GM23338 (cell line): ENCODE results near the gene TBC1D5. TPM values are rescaled to one million over a fixed set of nuclear protein-coding genes. Genes with fewer than 3 reads are reported as not detected.

Source experiments
- ATAC-seq: fragments of 200-7000 bp; cut with Tn5 transposase; 3 replicates; pipeline ENCODE4 v1.9.1; 2020
- DNase-seq: peaks from one replicate; pipeline ENCODE4 v3.0.0-alpha.2; 2015; ENCODE audit warnings: low spot score
- H2AFZ ChIP-seq: fragments of 200-600 bp; sonication (generic); 2 replicates; pipeline ENCODE4 v1.8.0; 2016; ENCODE audit warnings: antibody characterized with exemption, mild to moderate bottlenecking, moderate library complexity
- H3F3A ChIP-seq: fragments of 200-600 bp; sonication (generic); replicated peaks from 2 replicates; pipeline ENCODE4 v1.8.0; 2017; ENCODE audit warnings: antibody characterized with exemption, mixed run types, low read depth
- H3K27ac ChIP-seq: fragments of 200-600 bp; sonication (generic); 2 replicates; pipeline ENCODE4 v1.6.1; 2016; ENCODE audit warnings: low read depth
- H3K27me3 ChIP-seq: fragments of 200-600 bp; sonication (generic); 2 replicates; pipeline ENCODE4 v1.8.0; 2016; ENCODE audit warnings: mild to moderate bottlenecking, mixed run types, moderate library complexity; ENCODE audit not compliant: insufficient read depth
- H3K36me3 ChIP-seq: fragments of 200-600 bp; sonication (generic); 2 replicates; pipeline ENCODE4 v1.8.0; 2016; ENCODE audit warnings: mild to moderate bottlenecking; ENCODE audit not compliant: insufficient read depth
- H3K4me1 ChIP-seq: fragments of 200-600 bp; sonication (generic); 2 replicates; pipeline ENCODE4 v1.8.0; 2016; ENCODE audit warnings: mild to moderate bottlenecking, moderate library complexity; ENCODE audit not compliant: insufficient read depth
- H3K4me2 ChIP-seq: fragments of 200-600 bp; sonication (generic); 2 replicates; pipeline ENCODE4 v1.7.1; 2017; ENCODE audit warnings: mixed run types
- H3K4me3 ChIP-seq: fragments of 200-600 bp; sonication (generic); 2 replicates; pipeline ENCODE4 v1.6.1; 2016; ENCODE audit warnings: mixed run types
- H3K79me2 ChIP-seq: fragments of 200-600 bp; sonication (generic); replicated peaks from 2 replicates; pipeline ENCODE4 v1.8.0; 2017; ENCODE audit warnings: mild to moderate bottlenecking; ENCODE audit not compliant: insufficient read depth
- H3K9me2 ChIP-seq: fragments of 200-600 bp; sonication (generic); 2 replicates; pipeline ENCODE4 v1.8.0; 2017; ENCODE audit not compliant: insufficient read depth
- H4K20me1 ChIP-seq: fragments of 200-600 bp; sonication (generic); replicated peaks from 2 replicates; pipeline ENCODE4 v1.8.0; 2017; ENCODE audit warnings: mild to moderate bottlenecking; ENCODE audit not compliant: insufficient read depth
- H3K27ac Mint-ChIP-seq: 2 replicates; pipeline ENCODE4 v1.8.0; 2020; ENCODE audit warnings: inconsistent platforms, mild to moderate bottlenecking, moderate library complexity, mixed read lengths
- H3K27me3 Mint-ChIP-seq: 3 replicates; pipeline ENCODE4 v1.8.0; 2022; ENCODE audit warnings: low read depth, mild to moderate bottlenecking, moderate library complexity, mixed read lengths, inconsistent platforms; ENCODE audit not compliant: insufficient read depth, poor library complexity
- H3K36me3 Mint-ChIP-seq: 3 replicates; pipeline ENCODE4 v1.8.0; 2021; ENCODE audit warnings: low read depth, mild to moderate bottlenecking, inconsistent platforms, moderate library complexity, mixed read lengths
- H3K4me1 Mint-ChIP-seq: 3 replicates; pipeline ENCODE4 v1.8.0; 2020; ENCODE audit warnings: mild to moderate bottlenecking, inconsistent platforms, mixed read lengths
- H3K4me3 Mint-ChIP-seq: 3 replicates; pipeline ENCODE4 v1.8.0; 2021; ENCODE audit warnings: moderate library complexity, mild to moderate bottlenecking, inconsistent platforms, mixed read lengths
- H3K9me3 Mint-ChIP-seq: 3 replicates; pipeline ENCODE4 v1.8.0; 2020; ENCODE audit warnings: moderate library complexity, mild to moderate bottlenecking, inconsistent platforms, mixed read lengths
- CREB1 ChIP-seq: fragments of 250-450 bp; sonication (Bioruptor Pico); IDR thresholded peaks from 2 replicates; pipeline ENCODE4 v1.5.0; 2020; ENCODE audit warnings: low read depth, mild to moderate bottlenecking, moderate library complexity
- CTCF ChIP-seq, 2 experiments: fragments of 200-600 bp in 1 of 2; sonication (generic) in 1 of 2; conservative IDR thresholded peaks; 2 replicates each; pipeline versions ENCODE4 v1.5.1 to v1.6.1; 2016 to 2017; ENCODE audit warnings: antibody characterized with exemption in 2 of 2, low read depth in 2 of 2, mild to moderate bottlenecking in 2 of 2, moderate library complexity in 1 of 2
- ETS1 ChIP-seq: IDR thresholded peaks from 2 replicates; pipeline ENCODE4 v1.6.1; 2016; ENCODE audit warnings: antibody characterized with exemption
- EZH2 ChIP-seq: fragments of 200-600 bp; sonication (generic); IDR thresholded peaks from one replicate; pipeline ENCODE4 v1.8.0; 2017; ENCODE audit warnings: antibody characterized with exemption, mild to moderate bottlenecking, low read depth; ENCODE audit not compliant: unreplicated experiment
- EZH2phosphoT487 ChIP-seq: fragments of 200-600 bp; sonication (generic); IDR thresholded peaks from one replicate; pipeline ENCODE4 v1.8.1; 2018; ENCODE audit warnings: antibody characterized with exemption; ENCODE audit not compliant: unreplicated experiment
- JUNB ChIP-seq: IDR thresholded peaks from one replicate; pipeline ENCODE4 v1.6.1; 2016; ENCODE audit warnings: antibody characterized with exemption; ENCODE audit not compliant: unreplicated experiment
- NANOG ChIP-seq: IDR thresholded peaks from 2 replicates; pipeline ENCODE4 v1.6.1; 2016; ENCODE audit warnings: antibody characterized with exemption, borderline replicate concordance
- POLR2AphosphoS5 ChIP-seq: IDR thresholded peaks from 2 replicates; pipeline ENCODE4 v1.6.1; 2016; ENCODE audit warnings: antibody characterized with exemption, low read depth
- ZNF114 ChIP-seq: fragments of 250-450 bp; sonication (Bioruptor Pico); IDR thresholded peaks from 2 replicates; pipeline ENCODE4 v1.5.0; 2020; ENCODE audit warnings: mild to moderate bottlenecking, moderate library complexity
- ZNF331 ChIP-seq: fragments of 250-450 bp; sonication (Bioruptor Pico); IDR thresholded peaks from 2 replicates; pipeline ENCODE4 v1.5.0; 2020; ENCODE audit warnings: low read depth, mild to moderate bottlenecking, moderate library complexity
- ZNF462 ChIP-seq: fragments of 250-450 bp; sonication (Bioruptor Pico); IDR thresholded peaks from 2 replicates; pipeline ENCODE4 v1.5.0; 2020; ENCODE audit warnings: mild to moderate bottlenecking, moderate library complexity
- polyA plus RNA-seq: library from polyadenylated mRNA; unstranded; fragments of >200 nt; fragmentation: Nextera tagmentation; extraction: Ambion mirVana; gene quantifications from 2 replicates; pipeline ENCODE4 v1.2.1, GENCODE V29; 2016
- total RNA-seq: library from RNA; depleted of rRNA; stranded (reverse); fragments of >200 nt; shearing (Covaris generic); gene quantifications from 2 replicates; pipeline ENCODE4 v1.2.3, GENCODE V29; 2014

Gene TBC1D5
- total and polyA plus RNA-seq, 2 experiments from 2014 or later = 21.8 to 48.1 TPM

GRCh38 chr3:17304969-17305368, 437.5 kb downstream of the TBC1D5 start (continued):
- TF ChIP-seq ZNF462 (CRISPR knock-in tag) (no peak), ZNF114 (CRISPR knock-in tag) (no peak), ETS1 (no peak), ZNF331 (no peak), EZH2 (no peak), JUNB (no peak), POLR2AphosphoS5 (no peak), CREB1 (CRISPR knock-in tag) (no peak)

- no peak overlapping the region for H3K4me2 ChIP-seq
- no peak for ATAC-seq
- no peaks in the 10 kb centered on the region for H4K20me1 ChIP-seq
- no peak overlapping the region for H3K4me3 ChIP-seq
- H2AFZ ChIP-seq = no peak overlapping the region
- no peaks in the 10 kb centered on the region for H3F3A ChIP-seq
- H3K36me3 Mint-ChIP-seq = no peaks in the 10 kb centered on the region
- H3K9me3 Mint-ChIP-seq = no peaks in the 10 kb centered on the region
- no peaks in the 10 kb centered on the region for H3K4me1 ChIP-seq
- no peaks in the 10 kb centered on the region for H3K27me3 Mint-ChIP-seq
- H3K27ac ChIP-seq = no peak overlapping the region
- no peaks in the 10 kb centered on the region for H3K36me3 ChIP-seq
- H3K79me2 ChIP-seq = no peaks in the 10 kb centered on the region
- no peak for DNase-seq
- H3K27me3 ChIP-seq = no peaks in the 10 kb centered on the region
- no peaks in the 10 kb centered on the region for H3K9me2 ChIP-seq
- no peak overlapping the region for H3K27ac Mint-ChIP-seq
- H3K4me3 Mint-ChIP-seq = no peak overlapping the region
- no peaks in the 10 kb centered on the region for H3K4me1 Mint-ChIP-seq
- TF ChIP-seq NANOG (no peak), CREB1 (CRISPR knock-in tag) (no peak), EZH2 (no peak), CTCF (conservative IDR thresholded peaks at IDR 0.05; ENCODE audit: low read depth in 2 of 2) (no peak), POLR2AphosphoS5 (no peak), EZH2phosphoT487 (no peak), ZNF331 (no peak), JUNB (no peak)
Measured at GRCh38 chr3:17302774-17303173, 439.7 kb downstream of the TBC1D5 start.
